DLD1 (cell line): ENCODE results near the gene SGPP2.
"Not testable (repeated sequence)": the region's sequence is repeated elsewhere in the genome, so short reads cannot be mapped to it uniquely, and the experiment has no call there.

Experiments used
- in situ Hi-C: cut with HindIII; loops from 2 replicates; pipeline ENCODE4 v1.10.0; 2017; ENCODE audit warnings: low sequenced_read_pairs

Gene SGPP2

DNA sequence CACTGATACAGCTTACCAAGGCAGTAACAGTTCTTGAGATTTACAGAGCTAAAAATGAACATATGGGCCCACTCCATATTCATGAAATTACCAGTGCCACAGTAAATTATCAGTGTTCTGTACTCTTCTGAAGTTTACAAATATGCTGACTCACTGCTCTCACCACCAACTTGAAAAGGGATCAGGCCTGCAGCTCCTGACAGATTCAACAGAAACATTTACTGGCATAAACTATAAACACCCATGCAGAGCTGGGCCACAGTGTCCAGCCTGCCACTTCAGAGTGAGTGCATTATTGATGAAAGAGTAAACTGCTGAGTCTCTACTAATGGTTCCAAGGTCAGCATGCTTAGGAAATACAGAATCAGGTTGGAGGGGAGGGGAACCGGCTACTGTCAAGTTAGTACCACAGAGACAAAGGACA lies 148.4 kb downstream of the SGPP2 start:
- in situ Hi-C loops = no loop called here

DNA sequence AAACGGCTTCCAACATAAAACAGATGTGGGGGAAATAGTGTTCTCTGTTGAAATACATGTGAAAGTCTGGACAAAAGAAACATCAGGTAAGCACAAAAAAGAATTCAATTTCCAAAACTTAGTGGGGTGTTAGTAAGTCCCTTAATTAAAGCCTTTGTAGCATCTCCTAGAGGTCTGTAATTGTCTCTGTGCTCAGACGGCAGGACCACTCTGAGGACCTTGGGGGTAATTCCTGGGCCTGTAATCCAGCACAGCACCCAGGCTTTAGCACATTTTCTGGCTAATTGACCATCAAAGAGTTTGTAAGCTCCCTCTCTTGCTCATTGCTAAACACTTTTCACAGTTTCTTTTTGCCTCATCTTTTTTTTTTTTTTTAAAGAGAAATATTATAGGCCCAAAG lies 151.3 kb downstream of the SGPP2 start:
- in situ Hi-C loops = no loop called here

DNA sequence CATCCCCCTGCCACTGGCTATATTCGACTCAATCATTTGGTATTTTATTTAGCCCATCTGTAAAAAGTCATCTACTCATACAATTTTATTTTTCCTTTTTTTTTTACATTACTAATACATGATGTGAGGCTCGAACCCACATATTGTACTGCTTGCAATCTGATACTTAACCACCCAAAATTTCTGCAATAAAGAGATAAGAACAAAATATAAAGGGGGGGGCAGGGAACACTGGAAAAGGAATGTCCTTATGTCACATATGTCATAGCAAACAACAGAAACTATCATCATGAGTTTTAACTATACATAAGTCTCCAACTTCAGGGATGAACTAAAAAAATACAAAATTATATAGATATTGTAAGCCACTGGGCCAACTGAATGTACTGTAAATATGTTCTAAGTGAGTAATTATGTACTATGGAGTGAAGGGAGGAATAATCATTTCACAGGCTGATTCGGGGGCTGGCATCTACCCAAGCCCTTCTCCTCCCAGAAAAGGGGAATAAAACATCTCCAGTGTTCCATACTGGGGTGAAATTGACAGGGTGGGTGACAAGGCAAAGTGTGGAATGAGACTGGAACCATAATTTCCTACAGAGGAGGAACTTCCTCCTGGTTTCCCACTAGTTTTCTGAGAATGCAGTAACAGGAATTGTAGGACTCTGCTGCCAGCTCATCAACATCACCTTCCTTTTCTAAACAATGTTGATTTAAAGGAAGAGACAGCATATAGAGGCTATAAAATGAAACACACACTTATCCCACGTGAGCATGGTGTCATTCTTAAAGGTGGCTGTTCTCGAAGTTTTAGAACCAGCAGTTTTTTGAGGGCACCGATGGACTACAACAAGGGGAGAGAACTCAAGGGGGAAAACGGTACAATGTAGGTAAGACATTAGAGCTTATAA lies 152.1 kb downstream of the SGPP2 start:
- in situ Hi-C loops = no loop called here

DNA sequence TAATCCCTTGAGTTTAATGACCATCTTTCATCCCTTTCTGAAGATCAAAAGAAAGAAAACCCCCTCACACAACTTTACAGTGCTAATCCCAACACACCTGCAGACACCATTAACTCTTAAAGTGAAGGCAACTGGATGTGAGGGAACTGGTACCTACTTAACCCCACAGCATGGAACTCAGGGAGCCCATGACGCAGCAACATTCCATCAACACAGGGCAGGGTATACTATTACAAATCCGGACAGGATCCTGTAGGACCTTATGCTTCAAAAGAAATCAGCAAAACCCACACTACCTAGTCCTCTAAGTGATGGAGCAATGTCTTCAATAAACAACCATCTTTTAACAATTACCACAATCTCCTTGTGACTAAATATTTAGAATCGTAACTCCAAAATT lies 153.0 kb downstream of the SGPP2 start:
- in situ Hi-C loops = no loop called here

DNA sequence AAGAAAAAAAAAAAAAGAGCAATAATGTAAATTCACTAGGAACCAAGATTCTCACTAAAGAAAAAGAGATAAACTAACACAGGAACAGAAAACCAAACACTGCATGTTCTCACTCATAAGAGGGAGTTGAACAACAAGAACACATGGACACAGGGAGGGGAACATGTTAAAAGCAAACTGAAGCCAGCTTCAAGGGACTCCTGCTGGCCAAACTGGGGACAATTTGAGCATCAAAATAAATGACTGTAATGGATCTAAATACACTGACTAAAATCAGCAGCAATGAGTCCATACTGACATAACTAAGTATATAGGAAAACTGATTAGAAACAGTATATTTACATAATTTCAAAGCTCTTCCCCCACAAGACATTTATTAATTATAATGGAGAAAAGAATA lies 158.6 kb downstream of the SGPP2 start:
- in situ Hi-C loops = no loop called here

DNA sequence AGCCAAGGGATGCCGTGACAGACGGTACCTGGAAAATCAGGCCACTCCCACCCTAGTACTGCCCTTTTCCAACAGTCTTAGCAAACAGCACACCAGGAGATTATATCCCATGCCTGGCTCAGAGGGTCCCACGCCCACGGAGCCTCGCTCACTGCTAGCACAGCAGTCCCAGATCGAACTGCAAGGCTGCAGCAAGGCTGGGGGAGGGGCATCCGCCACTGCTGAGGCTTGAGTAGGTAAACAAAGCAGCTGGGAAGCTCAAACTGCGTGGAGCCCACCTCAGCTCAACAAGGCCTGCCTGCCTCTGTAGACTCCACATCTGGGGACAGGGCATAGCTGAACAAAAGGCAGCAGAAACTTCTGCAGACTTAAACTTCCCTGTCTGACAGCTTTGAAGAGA lies 160.2 kb downstream of the SGPP2 start:
- in situ Hi-C loops = not testable (repeated sequence)

DNA sequence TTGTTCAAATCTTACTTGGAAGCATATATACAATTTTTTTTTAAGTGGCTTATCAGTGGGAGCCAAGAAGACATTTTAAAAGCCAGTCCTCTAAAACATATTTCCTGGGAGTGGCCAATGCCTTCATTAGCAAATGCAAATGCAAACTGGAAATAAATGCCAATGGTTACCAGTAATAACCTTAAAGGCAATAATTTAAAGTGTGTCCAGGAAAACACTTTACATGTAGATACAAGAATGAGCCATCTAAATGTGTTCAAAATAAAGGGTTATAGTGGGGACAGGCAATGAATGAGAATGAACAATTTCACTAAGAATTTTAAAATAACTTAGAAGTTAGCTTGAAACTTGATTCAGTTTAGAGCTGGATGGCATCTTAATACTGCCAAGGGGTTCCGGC lies 167.3 kb downstream of the SGPP2 start:
- in situ Hi-C loops = no loop called here

DNA sequence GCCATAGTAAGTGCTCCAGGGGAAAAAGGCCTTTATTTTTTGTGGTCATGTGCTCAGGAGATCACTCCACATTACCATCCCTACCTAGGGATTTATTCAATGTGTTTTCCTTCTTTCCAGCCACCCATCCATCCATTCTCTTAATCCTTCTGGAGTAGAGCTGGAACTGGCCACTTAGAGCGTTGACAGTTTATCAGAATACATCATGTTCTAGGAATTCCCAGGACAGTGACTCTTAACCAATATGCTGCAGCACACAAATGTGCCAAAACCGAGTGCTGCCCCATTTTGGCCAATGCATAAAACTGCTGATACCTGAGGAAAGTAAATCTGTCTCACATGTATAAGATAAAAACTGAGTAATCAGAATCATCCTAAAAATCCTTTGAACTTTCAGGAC lies 167.8 kb downstream of the SGPP2 start:
- in situ Hi-C loops = no loop called here

DNA sequence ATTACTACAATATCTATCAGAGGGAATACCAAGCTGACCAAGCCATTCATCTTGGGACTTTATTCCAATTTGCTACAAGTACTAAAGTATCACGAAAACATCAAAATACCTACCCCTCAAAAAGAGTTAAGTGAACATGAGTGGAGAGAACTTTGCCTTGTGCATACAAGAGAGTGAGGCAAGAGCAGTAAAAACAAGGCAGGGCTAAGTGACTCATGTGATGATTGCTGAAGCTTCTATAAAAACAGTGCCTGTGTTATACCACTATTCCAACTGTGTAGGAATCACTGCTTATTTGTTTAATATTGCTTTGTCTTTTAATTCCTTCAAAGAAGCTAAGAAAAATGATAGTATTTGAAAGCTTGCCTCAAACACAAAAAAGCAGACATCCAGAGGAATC lies 170.3 kb downstream of the SGPP2 start:
- in situ Hi-C loops = no loop called here

DNA sequence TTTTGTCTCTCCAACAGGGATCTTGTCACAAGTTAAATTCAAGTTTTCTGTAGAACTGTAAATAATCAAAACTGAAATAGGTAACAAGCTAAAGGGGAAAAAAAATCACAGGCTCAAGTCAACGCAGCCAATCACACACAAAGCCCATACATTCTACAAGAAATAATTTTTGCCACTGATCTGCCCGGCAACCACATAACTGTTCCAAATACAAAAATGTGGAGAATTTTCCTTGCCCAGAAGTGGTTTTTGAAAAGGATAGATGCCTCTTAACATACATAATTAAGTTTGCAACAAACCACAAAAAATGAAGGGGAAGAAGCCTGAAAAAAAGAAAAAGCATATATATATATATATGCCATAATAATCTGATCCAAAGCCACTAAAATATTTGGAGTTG lies 171.2 kb downstream of the SGPP2 start:
- in situ Hi-C loops = no loop called here

DNA sequence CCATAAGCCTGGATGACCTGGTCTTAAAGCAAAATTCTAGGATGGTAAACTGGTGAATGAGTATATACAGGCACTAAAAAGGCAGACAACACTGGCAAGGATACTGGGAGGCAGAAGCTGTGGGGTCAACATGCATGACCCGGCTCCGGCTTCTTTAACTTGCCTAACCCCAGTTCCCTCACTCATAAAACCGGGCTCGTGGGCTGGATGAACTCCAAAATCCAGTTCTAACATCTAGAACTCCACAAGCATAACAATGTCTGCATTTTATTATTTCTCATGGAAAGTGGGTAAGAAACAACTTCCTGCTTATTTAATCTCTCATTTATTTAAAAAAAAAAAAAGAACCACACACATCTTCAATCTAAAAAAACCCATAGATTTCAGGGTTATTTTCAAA lies 174.3 kb downstream of the SGPP2 start:
- in situ Hi-C loops = no loop called here

DNA sequence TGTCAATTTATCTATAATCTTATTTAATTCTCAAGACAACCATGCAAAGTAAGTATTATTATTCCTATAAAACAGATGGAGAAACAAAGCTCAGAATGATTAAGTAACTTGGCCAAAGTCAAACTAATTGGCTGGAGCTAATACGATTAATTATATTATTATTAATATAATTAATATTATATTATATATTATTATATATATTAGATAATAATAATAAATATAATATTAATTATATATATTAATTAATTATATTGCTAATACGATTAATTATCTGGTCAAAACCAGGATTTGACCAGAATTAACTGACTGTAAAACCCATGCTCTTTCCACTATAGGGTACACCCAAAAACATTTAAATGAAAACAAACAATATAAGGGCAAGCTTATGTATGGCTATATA lies 179.2 kb downstream of the SGPP2 start:
- in situ Hi-C loops = loop anchor here (25.0 kb wide), 1 partner anchor 291 kb away; a partner anchor contains a TSS

DNA sequence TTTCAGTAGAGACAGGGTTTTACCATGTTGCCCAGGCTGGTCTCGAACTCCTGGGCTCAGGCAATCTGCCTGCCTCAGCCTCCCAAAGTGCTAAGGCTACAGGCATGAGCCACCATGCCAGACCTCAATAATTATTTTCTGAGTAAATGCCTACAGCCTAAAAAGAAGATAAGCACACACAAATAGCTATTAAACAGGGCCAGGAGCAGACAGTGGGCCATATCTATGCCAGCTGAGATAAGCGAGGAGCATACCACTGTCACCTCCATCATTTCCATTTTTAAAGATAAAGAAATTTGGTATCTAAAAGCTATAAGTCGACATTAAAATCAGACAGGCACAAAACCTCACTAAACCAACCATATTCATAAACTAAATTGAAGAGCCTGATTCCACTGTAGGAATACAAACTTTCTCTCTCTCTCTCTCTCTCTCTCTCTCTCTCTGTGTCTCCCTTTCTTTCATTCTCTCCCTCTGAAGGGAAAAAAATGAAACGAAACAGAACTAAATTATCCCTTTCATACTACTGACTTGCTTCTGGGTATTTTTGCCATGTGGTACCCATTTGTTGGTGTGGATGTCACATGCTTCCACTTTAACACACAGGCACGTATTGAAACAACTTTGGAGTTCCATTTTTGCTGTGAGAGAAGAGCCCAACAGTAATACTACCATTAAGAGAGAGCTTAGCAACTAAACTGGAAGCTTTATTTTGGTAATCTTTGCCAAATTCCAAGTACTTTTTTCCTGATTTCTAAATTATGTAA lies 180.6 kb downstream of the SGPP2 start:
- in situ Hi-C loops = loop anchor here (25.0 kb wide), 1 partner anchor 293 kb away; a partner anchor contains a TSS

DNA sequence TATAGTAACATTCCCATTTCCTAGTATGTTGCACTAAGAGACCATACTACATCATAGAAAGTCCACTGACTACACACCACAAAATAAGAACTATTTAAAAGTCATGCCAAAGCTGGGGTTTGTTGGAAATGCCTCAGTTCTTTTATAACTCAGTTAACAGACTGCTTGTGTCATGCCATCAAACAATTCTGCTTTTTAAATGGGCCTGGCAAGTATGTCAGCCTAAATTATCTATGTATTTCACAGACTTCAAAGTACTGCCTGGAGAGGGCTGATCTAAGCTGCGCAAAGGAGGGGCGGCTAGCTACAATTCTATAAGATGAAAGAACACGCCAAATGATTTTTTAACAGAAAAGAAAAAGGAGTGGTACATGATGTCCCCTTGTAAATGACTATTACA lies 182.0 kb downstream of the SGPP2 start:
- in situ Hi-C loops = loop anchor here (25.0 kb wide), 1 partner anchor 294 kb away; a partner anchor contains a TSS

DNA sequence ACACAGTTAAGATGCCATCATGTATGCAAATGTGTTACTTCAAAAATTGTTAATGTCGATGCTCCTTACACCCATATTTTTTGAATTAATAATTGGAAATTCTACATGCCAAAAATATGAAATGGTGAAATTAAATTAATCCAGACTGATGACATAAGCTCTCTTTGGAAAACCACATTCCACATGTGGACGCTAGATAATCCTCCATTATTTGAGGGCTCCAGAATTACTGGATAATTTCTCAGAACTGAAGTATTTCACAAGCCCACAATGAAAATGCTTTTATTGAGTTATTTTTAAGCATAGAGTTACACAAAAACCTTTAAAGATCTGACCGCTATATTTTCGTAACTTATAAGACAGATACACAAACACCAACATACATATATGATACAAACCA lies 183.7 kb downstream of the SGPP2 start:
- in situ Hi-C loops = loop anchor here (25.0 kb wide), 1 partner anchor 296 kb away; a partner anchor contains a TSS

DNA sequence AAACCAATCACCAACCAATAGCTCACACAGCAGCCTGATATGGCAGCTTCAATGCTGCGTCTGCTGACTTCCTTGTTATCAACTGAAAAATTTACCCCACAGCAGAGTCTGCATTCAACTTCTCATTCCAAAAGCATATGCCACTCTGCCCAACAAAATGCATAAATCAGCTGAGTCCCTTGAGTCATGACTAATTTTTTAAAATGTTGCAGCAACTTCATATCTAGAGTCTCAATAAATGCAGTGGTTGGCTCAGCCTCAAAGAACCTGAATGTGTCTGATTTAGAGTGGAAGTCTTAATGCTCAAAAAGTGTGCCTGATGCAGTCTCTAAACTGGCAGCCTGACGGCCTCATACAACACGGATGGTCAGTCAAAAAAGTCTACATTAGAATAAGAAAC lies 185.0 kb downstream of the SGPP2 start:
- in situ Hi-C loops = loop anchor here (25.0 kb wide), 1 partner anchor 297 kb away; a partner anchor contains a TSS
